IMR-90 (cell line): ENCODE measurements around the gene FERMT2.

Source experiments
- CHD1 ChIP-seq: IDR thresholded peaks from 2 replicates; pipeline ENCODE4 v1.6.1; 2012; ENCODE audit warnings: low read depth, low read length, improper control_type of control experiment
- FOS ChIP-seq: fragments of 150-350 bp; IDR thresholded peaks from 2 replicates; pipeline ENCODE4 v1.6.1; 2016; ENCODE audit warnings: low read depth, low read length
- MAFK ChIP-seq: IDR thresholded peaks from 2 replicates; pipeline ENCODE4 v1.6.1; 2012; ENCODE audit warnings: low read depth, low read length, improper control_type of control experiment
- MAZ ChIP-seq: IDR thresholded peaks from 2 replicates; pipeline ENCODE4 v1.6.1; 2012; ENCODE audit warnings: low read depth, mild to moderate bottlenecking, low read length, improper control_type of control experiment, moderate library complexity, borderline replicate concordance
- NFE2L2 ChIP-seq: fragments of 150-350 bp; IDR thresholded peaks from 2 replicates; pipeline ENCODE4 v1.6.1; 2016; ENCODE audit warnings: low read depth, mild to moderate bottlenecking, low read length
- POLR2A ChIP-seq: IDR thresholded peaks from 2 replicates; pipeline ENCODE4 v1.6.1; 2012; ENCODE audit warnings: mild to moderate bottlenecking, low read depth, low read length
- RAD21 ChIP-seq: IDR thresholded peaks from 2 replicates; pipeline ENCODE4 v1.6.1; 2012; ENCODE audit warnings: low read length, improper control_type of control experiment
- RCOR1 ChIP-seq: IDR thresholded peaks from 2 replicates; pipeline ENCODE4 v1.6.1; 2012; ENCODE audit warnings: mild to moderate bottlenecking, low read length, improper control_type of control experiment; ENCODE audit not compliant: insufficient replicate concordance
- RFX5 ChIP-seq: IDR thresholded peaks from 2 replicates; pipeline ENCODE4 v1.8.0; 2012; ENCODE audit warnings: low read depth, mild to moderate bottlenecking, low read length, moderate library complexity
- SMC3 ChIP-seq: fragments of 150-350 bp; IDR thresholded peaks from 2 replicates; pipeline ENCODE4 v1.6.1; 2016; ENCODE audit warnings: low read depth, mild to moderate bottlenecking, antibody characterized with exemption, low read length, moderate library complexity
- TF ChIP-seq, protein P1 (sequence below): fragments of 150-350 bp; IDR thresholded peaks from 2 replicates; pipeline ENCODE4 v1.6.1; 2017; ENCODE audit warnings: mild to moderate bottlenecking, antibody characterized with exemption, low read length, low read depth
- TF ChIP-seq, protein P2 (sequence below): conservative IDR thresholded peaks from 2 replicates; pipeline ENCODE4 v1.5.1; 2012; ENCODE audit warnings: mild to moderate bottlenecking, low read depth, low read length, improper control_type of control experiment

- TF ChIP-seq RCOR1 (no peak), NFE2L2 (no peak), RAD21 (no peak), SMC3 (no peak), POLR2A (no peak), CHD1 (no peak), RFX5 (no peak), FOS (no peak), MAFK (no peak), MAZ (no peak)
- TF ChIP-seq, protein P1, sequence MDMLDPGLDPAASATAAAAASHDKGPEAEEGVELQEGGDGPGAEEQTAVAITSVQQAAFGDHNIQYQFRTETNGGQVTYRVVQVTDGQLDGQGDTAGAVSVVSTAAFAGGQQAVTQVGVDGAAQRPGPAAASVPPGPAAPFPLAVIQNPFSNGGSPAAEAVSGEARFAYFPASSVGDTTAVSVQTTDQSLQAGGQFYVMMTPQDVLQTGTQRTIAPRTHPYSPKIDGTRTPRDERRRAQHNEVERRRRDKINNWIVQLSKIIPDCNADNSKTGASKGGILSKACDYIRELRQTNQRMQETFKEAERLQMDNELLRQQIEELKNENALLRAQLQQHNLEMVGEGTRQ = no peak
- TF ChIP-seq, protein P2, sequence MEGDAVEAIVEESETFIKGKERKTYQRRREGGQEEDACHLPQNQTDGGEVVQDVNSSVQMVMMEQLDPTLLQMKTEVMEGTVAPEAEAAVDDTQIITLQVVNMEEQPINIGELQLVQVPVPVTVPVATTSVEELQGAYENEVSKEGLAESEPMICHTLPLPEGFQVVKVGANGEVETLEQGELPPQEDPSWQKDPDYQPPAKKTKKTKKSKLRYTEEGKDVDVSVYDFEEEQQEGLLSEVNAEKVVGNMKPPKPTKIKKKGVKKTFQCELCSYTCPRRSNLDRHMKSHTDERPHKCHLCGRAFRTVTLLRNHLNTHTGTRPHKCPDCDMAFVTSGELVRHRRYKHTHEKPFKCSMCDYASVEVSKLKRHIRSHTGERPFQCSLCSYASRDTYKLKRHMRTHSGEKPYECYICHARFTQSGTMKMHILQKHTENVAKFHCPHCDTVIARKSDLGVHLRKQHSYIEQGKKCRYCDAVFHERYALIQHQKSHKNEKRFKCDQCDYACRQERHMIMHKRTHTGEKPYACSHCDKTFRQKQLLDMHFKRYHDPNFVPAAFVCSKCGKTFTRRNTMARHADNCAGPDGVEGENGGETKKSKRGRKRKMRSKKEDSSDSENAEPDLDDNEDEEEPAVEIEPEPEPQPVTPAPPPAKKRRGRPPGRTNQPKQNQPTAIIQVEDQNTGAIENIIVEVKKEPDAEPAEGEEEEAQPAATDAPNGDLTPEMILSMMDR = no peak
Observed at GRCh38 chr14:52974406-52974805, 23.6 kb upstream of the FERMT2 start.
